GM18907 (cell line): ENCODE results near the gene SNX4.
"Not testable (repeated sequence)": the region's sequence is repeated elsewhere in the genome, so short reads cannot be mapped to it uniquely, and the experiment has no call there.

Experiments
- ATAC-seq: cut with Tn5 transposase; IDR thresholded peaks from one replicate; pipeline ENCODE4 v1.9.1; 2021; ENCODE audit warnings: mild to moderate bottlenecking, moderate library complexity; ENCODE audit not compliant: unreplicated experiment

The SNX4 gene

DNA sequence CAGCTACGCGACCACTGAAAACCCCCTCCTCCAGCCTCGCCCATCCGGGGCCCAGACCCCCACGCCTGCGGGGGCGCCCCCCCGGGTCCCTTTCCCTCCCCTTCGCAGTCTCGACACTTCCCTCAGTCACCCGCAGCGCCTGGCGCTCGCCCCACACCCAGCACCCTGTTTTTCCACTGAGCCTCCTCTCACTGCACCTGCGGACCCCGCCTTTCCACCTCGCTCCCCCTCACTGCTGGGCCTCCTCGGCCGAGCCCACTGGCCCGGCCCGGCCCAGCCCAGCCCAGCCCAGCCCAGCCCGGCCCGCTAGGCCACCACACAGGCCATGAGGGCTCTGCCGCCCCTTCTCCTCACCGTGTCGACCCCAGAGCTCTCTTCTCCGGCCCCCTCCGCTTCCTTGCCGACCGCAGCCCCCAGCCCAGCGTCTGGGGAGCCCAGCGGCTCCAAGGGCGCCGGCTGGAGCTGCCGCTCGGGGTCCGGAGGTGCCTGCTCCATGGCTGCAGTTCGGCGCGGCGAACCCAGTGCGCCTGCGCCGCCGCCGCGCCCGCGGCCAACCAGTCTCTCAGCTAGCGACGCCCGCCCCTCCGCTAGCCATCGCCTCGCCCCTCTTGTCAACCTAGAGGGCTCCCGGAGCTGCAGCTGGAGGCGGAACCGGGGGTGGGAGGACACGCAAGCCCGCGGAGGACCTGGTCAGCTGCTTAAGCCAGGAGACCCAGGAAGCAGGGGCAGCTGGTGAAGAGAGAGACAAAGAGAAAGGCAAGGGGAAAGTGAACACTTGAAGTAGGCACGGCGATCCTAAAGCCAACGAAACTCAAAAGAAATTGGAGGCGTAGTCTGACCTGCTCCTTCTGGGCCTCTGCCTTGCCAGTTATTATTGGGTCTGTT, at the start of gene SNX4:
Gene SNX4 (minus strand): TSS at position 525 of the 885 bp plus-strand sequence. CDS start 30 bp downstream, at position 495.
- peak; percentile 80 for ATAC-seq

DNA sequence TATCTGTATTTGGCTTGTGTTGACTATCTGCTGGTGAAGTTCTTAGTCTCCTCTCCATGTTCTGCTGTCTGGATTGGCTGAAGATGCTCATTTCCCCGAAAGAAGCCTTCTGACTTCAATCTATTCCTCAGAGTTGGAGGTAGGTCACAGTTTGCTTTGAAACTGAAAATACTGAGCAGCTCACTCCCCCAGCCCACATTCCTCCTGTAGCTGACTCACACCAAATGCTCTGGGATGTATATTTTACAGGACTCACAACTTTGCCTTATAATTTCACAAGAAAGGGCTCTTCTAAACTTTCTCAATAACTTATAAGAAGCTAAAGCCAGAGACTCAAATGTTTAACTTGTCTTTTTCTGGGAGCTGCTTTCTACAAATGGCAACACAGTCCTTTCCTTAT, 36.3 kb upstream of the SNX4 start:
- no peak for ATAC-seq

DNA sequence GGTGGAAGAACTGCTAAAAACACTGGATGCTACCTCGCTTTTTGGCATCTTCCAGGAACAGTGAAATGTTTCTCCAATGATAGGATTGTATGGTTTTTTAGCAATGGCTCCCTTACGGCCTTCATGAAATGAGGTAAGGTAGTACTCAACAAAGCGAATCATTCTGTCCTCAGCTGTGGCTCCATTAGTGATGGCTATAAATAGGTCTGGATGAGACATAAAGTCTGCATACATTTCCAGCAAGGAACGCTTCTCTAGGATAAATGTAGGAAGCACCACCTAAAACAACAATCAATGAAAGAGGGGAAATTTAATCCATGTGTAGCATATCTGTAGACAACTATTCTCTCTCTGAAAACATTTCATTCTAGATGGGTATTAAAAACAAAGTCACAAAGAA, 32.4 kb upstream of the SNX4 start:
- no peak for ATAC-seq

DNA sequence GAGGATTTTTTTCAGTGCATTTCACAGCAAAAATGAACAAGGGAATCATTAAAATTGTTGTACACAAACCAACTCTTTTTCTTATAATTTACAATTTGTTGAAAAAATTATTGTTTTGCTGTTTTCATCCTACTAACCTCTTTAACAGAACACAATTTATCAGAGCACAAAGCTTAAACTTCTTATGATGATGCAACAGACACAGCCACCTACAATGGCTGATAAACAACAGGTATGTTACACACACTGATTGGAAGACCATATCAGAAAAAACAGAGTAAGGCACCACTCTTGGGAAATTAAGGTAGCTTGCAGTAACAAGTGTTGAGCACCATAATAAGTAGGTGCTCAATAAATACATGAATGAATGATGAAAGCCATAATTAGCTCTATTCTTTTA, 8.9 kb upstream of the SNX4 start:
- no peak for ATAC-seq

DNA sequence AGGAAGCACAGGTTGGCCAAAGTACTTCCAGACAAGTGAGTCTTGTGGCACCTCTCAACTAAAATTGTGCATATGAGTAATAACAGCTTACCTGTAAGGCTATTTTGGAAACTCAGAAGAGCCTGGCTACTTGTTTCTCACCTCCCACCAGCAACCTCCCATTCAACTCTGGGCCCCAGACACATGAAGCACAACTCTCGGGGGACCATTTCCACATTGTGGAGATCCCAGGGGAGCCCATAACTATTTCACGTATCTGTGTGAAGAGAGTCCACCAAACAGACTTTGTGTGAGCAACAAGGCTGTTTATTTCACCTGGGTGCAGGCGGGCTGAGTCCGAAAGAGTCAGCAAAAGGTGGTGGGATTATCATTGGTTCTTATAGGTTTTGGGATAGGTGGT, 5.2 kb upstream of the SNX4 start:
- no peak for ATAC-seq

DNA sequence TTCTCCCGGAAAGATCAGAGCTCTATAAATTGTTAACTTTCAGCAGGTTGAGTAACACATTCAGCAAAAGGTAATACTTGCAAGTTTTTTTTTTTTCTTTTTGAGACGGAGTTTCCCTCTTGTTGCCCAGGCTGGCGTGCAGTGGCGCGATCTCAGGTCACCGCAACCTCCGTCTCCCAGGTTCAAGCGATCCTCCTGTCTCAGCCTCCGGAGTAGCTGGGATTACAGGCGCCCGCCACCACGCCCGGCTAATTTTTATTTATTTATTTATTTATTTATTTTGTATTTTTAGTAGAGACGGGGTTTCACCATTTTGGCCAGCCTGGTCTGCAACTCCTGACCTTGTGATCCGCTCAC, 539 bp upstream of the SNX4 start:
- not testable (repeated sequence) for ATAC-seq

DNA sequence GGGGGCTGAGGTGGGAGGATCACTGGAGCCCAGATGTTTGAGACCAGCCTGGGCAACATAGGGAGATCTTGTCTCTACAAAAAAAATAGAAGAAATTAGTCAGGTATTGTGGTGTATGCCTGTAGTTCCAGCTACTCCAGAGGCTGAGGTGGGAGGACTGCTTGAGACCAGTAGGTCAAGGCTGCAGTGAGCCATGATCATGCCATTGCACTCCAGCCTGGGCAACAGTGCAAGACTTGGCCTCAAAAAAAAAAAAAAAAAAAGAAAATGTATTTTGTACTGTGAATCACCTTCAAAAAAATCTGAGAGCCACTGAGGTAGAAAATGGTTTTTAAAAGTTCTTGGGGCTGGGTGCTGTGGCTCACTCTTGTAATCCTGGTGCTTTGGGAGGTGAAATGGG, 4.6 kb downstream of the SNX4 start:
- ATAC-seq, result no peak

DNA sequence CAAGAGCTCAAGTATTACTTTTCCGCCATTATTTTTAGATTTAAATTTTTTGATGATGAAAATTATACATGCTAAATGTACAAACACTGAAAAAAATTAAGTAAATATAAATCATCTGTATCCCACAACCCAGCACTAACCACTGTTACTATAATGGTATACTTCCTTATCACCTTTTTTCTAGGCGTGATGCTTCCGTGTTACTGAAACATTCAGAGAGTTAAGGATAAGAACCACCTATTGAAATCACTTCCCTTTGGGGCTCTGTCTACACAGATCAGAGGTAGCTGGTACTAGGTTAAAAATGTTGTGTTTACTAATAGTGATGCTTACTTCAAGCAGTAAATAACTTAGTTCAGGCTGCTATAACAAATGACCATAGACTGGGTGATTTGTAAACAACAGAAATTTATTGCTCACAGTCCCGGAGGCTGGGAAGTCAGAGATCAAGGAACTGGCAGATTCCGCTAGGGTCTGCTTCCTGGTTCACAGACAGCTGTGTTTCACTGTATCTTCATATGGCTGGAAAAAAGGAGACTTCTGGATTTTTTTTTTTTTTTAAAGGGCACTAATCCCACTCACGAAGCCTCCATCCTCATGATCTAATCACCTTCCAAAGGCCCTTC, 6.4 kb downstream of the SNX4 start:
- ATAC-seq, result no peak

DNA sequence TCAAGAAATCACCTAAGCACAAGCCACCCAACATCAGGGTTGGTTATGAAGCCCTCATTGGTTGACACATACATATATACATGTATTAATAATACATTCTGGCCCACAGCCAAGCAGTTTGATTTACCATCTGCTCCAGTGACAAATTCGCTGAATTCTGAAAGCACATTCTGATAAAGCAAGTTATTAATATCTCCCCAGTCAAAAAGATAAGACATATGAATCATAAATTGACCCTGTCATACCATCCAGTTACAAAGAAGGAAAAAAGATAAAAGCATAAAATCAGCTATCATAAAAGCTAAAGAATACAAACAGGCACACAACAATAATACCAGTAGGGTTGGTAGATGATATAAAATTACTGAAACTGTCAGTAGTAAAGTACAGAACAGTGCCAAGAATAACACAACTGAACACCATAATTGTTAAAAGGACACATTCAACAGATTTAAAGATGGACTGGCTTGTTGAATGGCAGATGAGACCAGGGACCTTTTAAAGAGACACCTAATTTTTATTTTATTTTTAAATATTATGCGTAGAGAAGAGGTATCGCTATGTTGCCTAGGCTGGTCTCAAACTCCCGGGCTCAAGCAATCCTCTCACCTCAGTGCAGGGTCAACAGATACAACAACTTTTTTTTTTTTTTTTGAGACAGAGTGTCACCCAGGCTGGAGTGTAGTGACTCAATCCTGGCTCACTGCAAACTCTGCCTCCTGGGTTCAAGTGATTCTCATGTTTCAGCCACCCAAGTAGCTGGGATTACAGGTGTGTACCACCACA, 7.7 kb downstream of the SNX4 start:
- ATAC-seq, result no peak

DNA sequence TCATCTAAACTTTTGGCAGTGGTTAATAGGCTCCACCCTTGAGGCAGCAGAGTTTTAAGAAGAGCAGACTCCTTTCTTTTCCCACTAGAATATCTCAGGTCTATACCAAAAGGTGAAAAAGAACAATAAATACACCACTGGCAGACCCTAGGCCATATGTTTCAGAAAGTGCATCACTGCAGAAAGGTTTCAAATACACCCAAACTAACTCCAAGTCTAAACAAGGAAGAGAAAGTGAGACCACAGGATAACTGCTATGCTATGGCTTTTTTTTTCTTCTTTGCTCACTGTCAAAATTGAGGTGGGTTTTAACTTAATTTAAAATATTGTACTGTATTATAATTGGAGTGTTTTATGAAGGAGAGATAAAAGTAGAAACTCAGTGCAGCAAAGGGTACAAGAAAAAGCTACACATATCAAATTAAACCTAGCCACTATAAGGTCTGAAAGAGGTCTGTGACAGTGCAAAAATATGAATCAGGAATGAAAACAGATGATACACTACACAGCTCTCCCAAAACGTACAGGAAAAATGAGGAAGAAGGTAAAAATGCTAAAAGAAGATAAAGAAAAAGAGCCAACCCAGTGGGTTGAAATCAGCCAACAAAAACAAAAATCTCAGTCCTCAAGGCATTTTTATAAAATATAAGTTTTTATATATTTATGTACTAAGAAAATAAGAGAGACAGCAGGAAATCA, 8.4 kb downstream of the SNX4 start:
- ATAC-seq, result no peak

DNA sequence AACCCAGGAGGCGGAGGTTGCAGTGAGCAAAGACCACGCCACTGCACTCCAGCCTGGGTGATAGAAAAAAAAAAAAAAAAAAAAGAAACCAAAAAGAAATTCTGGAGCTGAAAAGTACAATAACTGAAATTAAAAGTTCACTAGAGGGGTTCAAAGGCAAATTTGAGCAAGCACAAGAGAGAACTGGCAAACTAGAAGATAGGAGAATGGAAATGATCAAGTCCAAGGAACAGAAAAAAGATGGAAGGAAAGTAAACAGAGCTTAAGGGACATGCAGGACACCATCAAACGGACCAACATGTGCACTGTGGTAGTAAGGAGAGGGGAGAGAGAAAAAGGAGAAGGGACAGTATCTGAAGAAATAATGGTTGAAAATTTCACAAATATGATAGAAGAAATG, 12.9 kb downstream of the SNX4 start:
- no peak for ATAC-seq

DNA sequence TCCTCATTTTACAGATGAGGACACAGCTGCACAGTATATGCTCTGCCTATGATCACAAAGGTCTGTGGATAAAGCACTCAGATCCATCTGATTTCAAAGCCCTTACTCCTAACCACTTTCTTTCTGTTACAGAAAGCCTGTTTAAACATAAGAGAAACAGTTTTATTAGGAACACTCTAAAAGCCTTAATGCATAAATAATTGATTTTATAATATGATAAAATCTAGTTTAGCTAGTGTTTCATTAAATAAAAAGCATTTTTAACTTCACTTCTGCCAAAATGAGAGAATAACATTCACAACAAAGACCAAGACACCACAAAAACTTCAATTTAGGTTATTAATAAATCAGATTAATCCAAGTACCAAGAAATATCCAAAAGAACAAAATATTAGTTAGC, 21.4 kb downstream of the SNX4 start:
- ATAC-seq, result no peak

DNA sequence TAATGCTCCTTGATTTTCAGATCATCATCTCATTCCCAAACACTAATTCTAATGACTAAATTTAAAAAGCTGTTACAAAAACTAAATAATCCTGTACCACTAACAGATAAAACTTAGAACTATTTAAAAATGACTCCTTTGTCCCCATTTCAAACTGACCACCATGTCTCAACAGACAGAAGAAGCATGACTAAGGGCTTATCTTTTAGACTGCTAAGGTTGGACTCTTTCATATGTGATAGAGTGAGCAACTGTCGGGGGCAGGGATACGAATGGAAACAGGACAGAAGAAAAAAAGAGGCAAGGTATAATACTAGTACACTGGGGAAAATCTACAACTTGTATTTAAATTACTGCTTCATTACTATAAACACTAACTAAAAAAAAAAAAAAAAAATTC, 23.3 kb downstream of the SNX4 start:
- ATAC-seq, result no peak

DNA sequence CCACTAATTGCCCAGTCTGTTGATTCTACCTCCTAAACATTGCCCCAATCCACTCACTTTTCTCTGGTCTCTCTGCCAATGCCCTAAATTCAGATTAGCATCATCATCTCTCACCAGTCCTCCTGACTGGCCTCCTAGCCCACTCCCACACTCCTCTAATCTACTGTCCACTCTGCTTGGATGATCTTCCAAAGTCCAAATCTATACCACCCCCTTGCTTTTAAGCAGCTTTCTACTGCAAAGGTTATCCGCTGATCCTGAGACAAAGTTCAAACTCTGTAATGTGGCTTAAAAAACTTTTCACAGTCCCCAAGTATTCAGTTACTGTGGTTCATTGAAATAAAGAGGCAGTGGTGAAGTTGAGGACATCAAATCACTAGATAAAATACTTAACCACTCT, 37.6 kb downstream of the SNX4 start:
- ATAC-seq, result no peak

DNA sequence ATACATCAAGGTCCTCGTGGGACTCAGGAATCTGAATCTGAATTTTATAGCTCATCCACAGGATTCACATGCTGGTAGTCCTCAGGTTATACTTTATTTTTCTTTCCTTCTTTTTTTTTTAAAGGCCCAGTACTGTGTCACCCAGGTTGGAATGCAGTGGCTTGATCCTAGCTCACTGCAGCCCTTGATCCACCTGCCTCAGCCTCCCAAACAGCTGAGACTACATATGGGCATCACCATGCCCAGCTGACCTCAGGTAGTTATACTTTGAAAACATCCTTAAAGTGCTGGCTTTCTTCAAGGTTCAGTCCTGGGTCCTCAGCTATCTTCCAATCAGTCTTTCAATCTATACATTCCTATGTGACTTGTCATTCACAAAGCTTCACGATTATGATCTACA, 38.2 kb downstream of the SNX4 start:
- no peak for ATAC-seq

DNA sequence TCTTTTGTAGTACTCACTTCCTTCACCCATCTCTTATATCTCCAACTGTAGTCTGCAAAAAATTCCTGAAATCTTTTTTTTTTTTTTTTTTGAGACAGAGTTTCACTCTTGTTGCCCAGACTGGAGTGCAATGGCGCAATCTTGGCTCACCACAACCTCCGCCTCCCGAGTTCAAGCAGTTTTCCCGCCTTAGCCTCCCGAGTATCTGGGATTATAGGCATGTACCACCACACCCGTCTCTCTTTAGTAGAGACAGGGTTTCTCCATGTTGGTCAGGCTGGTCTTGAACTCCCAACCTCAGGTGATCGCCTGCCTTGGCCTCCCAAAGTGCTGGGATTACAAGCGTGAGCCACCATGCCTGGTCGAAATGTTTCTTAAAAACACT, 38.6 kb downstream of the SNX4 start:
- not testable (repeated sequence) for ATAC-seq

DNA sequence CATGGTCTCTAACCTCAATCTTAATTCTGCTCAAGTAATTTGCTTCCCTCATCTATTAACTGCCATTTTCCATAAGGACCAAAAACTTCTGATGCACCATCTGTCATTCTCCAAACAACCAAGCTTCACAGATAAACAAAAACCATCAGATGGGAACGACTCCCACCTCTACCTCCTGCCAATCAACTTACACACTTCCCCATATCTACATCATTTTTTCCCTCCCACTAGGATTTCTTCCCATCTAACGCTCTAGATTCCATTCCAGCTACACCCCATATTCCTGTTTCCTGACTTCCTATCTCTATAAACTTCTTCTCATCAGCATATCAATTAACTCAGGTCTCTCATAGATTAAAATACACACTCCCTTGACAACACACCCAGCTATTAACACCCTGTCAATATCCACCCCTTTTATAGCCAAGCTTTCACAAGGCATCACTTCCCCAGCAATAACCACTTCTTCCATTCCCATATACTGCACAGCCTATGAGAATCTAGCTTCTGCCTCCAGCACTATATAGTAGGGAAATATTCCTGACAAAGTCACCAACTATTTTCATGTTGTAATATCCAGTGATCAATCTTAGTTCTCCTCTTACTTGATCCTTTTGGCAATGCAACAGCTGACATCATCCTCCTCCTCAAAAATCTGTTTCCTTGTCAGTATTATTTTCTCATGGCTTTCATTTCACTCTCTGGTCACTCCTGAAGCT, 39.2 kb downstream of the SNX4 start:
- ATAC-seq, result no peak

DNA sequence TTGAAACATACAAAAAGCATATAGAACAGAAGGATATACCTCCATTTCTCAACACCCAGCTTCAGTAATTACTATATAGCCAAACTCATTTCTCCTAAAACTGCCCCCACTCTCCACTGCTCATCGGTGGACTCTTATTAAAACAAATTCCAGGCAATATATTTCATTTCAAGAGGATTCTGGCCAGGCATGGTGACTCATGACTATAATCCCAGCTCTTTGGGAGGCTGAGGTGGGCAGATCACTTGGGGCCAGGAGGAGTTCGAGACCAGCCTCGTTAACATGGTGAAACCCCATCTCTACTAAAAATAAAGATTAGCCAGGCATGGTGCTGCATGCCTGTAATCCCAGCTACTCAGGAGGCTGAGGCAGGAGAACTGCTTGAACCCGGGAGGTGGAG, 40.9 kb downstream of the SNX4 start:
- no peak for ATAC-seq

DNA sequence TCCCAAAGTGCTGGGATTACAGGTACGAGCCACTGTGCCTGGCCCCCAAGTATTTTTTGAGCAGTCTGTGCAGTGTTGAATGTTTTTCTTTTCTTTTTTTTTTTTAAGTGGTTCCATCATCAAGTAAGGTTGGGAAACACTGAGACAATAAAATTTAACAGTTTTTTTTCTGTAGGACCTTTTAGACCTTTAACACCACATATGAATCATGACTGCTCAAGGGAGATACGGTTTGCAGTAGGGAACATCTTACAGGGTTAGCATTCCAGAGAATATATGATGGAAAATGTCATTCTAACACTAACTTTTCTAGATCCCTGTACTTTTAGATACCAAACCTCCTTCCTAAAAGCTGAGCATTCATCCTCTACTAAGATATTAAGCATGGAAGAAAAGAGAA, 41.7 kb downstream of the SNX4 start:
- ATAC-seq, result no peak

DNA sequence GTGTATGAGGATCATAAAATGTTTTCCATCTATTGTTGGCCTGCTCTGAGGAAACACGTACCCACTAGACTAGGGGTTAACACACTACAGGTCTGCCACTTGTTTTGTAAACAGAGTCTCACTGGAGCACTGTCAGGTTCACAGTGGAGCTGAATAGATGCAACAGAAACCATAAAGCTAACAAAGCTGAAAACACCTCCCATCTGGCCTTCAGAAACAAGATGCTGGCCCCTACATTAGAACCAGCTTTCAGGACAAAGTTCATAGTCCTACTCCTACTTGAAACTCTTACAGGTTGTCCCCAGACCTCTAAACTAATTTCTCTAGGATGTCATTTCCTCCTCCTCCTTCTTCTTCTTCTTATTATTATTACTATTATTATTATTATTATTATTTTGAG, 42.3 kb downstream of the SNX4 start:
- no peak for ATAC-seq

DNA sequence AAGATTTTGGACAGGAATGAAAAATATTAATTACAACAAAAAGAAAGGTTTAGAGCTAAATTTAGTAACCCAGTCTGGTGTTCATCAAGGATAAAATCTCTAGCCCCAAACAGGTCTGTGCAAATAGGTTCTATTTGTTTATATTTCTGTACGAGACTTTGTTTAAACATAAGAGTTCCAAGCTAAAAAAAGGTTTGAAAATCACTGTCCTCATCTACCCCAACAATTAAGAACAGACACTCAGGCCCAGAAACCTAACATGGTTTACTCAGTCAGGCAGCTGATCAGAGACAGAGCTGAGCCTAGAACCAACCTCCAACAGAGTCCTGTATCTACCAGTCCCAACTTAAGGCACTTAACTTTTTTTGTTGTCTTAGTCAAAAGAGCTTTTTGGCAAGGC, 49.3 kb downstream of the SNX4 start:
- ATAC-seq, result no peak
